Measurements from ENCODE around the gene APBA2.

DNA sequence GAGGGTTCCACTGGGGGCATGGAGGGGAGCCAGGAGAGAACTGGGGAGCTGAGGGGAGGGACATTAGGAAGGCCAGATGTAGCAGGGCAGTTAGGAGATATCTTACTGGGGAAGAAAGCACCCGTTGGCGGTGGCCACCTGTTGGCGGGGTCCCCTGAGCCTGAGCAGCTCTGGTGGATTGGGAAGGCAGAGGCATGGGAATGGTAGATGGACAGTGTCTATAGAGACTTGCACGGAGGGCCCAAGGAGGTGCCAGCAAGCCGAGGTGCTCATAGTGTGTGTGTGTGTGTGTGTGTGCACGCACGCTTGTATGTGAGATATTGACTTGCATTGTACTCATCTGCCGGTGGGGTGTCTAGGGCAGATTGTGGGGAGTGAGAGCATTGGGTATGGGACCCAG is 179.0 kb downstream of the APBA2 start:
- TF ChIP-seq, protein P1, sequence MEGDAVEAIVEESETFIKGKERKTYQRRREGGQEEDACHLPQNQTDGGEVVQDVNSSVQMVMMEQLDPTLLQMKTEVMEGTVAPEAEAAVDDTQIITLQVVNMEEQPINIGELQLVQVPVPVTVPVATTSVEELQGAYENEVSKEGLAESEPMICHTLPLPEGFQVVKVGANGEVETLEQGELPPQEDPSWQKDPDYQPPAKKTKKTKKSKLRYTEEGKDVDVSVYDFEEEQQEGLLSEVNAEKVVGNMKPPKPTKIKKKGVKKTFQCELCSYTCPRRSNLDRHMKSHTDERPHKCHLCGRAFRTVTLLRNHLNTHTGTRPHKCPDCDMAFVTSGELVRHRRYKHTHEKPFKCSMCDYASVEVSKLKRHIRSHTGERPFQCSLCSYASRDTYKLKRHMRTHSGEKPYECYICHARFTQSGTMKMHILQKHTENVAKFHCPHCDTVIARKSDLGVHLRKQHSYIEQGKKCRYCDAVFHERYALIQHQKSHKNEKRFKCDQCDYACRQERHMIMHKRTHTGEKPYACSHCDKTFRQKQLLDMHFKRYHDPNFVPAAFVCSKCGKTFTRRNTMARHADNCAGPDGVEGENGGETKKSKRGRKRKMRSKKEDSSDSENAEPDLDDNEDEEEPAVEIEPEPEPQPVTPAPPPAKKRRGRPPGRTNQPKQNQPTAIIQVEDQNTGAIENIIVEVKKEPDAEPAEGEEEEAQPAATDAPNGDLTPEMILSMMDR (conservative IDR thresholded peaks at IDR 0.05; ENCODE audit: low read depth, low read length), result no peak
- TF ChIP-seq RAD21 (IDR thresholded peaks at IDR 0.05; ENCODE audit: low read length) (no peak), POLR2A (IDR thresholded peaks at IDR 0.05; ENCODE audit: low read depth, low read length) (no peak), RFX5 (IDR thresholded peaks at IDR 0.05; ENCODE audit: low read depth, low read length) (no peak), CHD1 (IDR thresholded peaks at IDR 0.05; ENCODE audit: low read depth, low read length) (no peak)
- TF ChIP-seq, protein P2, sequence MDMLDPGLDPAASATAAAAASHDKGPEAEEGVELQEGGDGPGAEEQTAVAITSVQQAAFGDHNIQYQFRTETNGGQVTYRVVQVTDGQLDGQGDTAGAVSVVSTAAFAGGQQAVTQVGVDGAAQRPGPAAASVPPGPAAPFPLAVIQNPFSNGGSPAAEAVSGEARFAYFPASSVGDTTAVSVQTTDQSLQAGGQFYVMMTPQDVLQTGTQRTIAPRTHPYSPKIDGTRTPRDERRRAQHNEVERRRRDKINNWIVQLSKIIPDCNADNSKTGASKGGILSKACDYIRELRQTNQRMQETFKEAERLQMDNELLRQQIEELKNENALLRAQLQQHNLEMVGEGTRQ (IDR thresholded peaks at IDR 0.05; ENCODE audit: low read depth, low read length), result no peak
